HepG2 (cell line): ENCODE measurements around the gene ECHDC1. TPM values are rescaled to one million over a fixed set of nuclear protein-coding genes. Genes with fewer than 3 reads are reported as not detected.
A peak's percentile ranks its signal among the peaks of the same experiment; 100 is the strongest.

Source experiments
- ARID5B ChIP-seq: IDR thresholded peaks from 2 replicates; pipeline ENCODE4 v1.4.0; 2020; ENCODE audit warnings: mild to moderate bottlenecking, missing genetic modification reagents
- DZIP1 ChIP-seq: sonication (generic); formaldehyde crosslinking; IDR thresholded peaks from 2 replicates; pipeline ENCODE4 v1.5.0; 2020; ENCODE audit warnings: mild to moderate bottlenecking, missing genetic modification reagents
- ETS1 ChIP-seq: sonication (generic); formaldehyde crosslinking; IDR thresholded peaks from 2 replicates; pipeline ENCODE4 v1.4.0; 2020; ENCODE audit warnings: missing genetic modification reagents
- HNRNPH1 ChIP-seq: fragments of 200-400 bp; formaldehyde crosslinking; optimal IDR thresholded peaks from 2 replicates; pipeline ENCODE3; 2017; ENCODE audit warnings: mild to moderate bottlenecking, low read depth, low read length
- NFE2 ChIP-seq: sonication (generic); formaldehyde crosslinking; IDR thresholded peaks from 2 replicates; pipeline ENCODE4 v1.4.0; 2020; ENCODE audit warnings: missing genetic modification reagents
- SALL2 ChIP-seq: sonication (generic); formaldehyde crosslinking; IDR thresholded peaks from 2 replicates; pipeline ENCODE4 v1.8.1; 2023; ENCODE audit warnings: mild to moderate bottlenecking, missing genetic modification reagents, inconsistent platforms
- SIX1 ChIP-seq: sonication (generic); formaldehyde crosslinking; IDR thresholded peaks from 2 replicates; pipeline ENCODE4 v1.4.0; 2020; ENCODE audit warnings: missing genetic modification reagents, borderline replicate concordance
- SKI ChIP-seq: fragments of 450-650 bp; IDR thresholded peaks from one replicate; pipeline ENCODE4 v1.6.1; 2018; ENCODE audit warnings: mild to moderate bottlenecking; ENCODE audit not compliant: partially characterized antibody
- SRF ChIP-seq: IDR thresholded peaks from 2 replicates; pipeline ENCODE4 v1.6.1; 2011; ENCODE audit warnings: mild to moderate bottlenecking, low read depth, low read length, moderate library complexity
- TCF7 ChIP-seq: sonication (generic); IDR thresholded peaks from 2 replicates; pipeline ENCODE4 v1.6.1; 2016; ENCODE audit warnings: antibody characterized with exemption, low read depth
- ZKSCAN1 ChIP-seq: fragments of 150-350 bp; IDR thresholded peaks from 2 replicates; pipeline ENCODE4 v1.6.1; 2014; ENCODE audit warnings: low read length
- ZNF619 ChIP-seq: sonication (generic); formaldehyde crosslinking; IDR thresholded peaks from 2 replicates; pipeline ENCODE4 v1.4.0; 2020; ENCODE audit warnings: mild to moderate bottlenecking, missing genetic modification reagents
- ZNF646 ChIP-seq: sonication (generic); formaldehyde crosslinking; IDR thresholded peaks from 2 replicates; pipeline ENCODE4 v1.9.0; 2021; ENCODE audit warnings: mild to moderate bottlenecking, missing genetic modification reagents
- ZSCAN20 ChIP-seq: sonication (generic); formaldehyde crosslinking; IDR thresholded peaks from 2 replicates; pipeline ENCODE4 v1.4.0; 2020; ENCODE audit warnings: missing genetic modification reagents, mild to moderate bottlenecking, borderline replicate concordance
- ZSCAN31 ChIP-seq: sonication (generic); formaldehyde crosslinking; IDR thresholded peaks from 2 replicates; pipeline ENCODE4 v1.5.0; 2020; ENCODE audit warnings: low read depth, mild to moderate bottlenecking, missing genetic modification reagents
- polyA plus RNA-seq, 8 experiments: library from polyadenylated mRNA; depleted of rRNA in 3 of 8; stranded (reverse) in 7 of 8; unstranded in 1 of 8; fragments of >200 nt; fragmentation: Illumina TruSeq in 4 of 8; extraction: Trizol in 4 of 8; gene quantifications; 2 replicates each; pipeline versions ENCODE4 v1.2.1 to v1.2.3, GENCODE V29; 2011 to 2016; ENCODE audit warnings: low read depth in 4 of 8, missing spikeins in 1 of 8, mixed read lengths in 1 of 8; ENCODE audit not compliant: insufficient read depth in 1 of 8
- total RNA-seq, 5 experiments: library from RNA; depleted of rRNA; stranded (reverse); fragments of >200 nt; fragmentation: Illumina TruSeq; extraction: Trizol; gene quantifications; 2 replicates each; pipeline ENCODE4 v1.2.3, GENCODE V29; 2016; ENCODE audit warnings: low read depth in 1 of 5

Gene ECHDC1
- total and polyA plus RNA-seq, 2 of the 13 experiments (the other 11 are each of a cell fraction or from before 2014, with no cell fraction given): 32.8 to 98.1 TPM

- no peak for TF ChIP-seq ZKSCAN1
- TF ChIP-seq SRF: no peak
- TF ChIP-seq ZNF646 (CRISPR knock-in tag): no peak
- no peak for TF ChIP-seq HNRNPH1
- peak; percentile 80 for TF ChIP-seq SKI
- no peak for TF ChIP-seq ZNF619 (CRISPR knock-in tag)
- peak; percentile 2; the same call in 1 of the 2 replicates for TF ChIP-seq TCF7
- TF ChIP-seq SIX1 (CRISPR knock-in tag): peak; percentile 9; the same call in 1 of the 2 replicates
- TF ChIP-seq ARID5B (CRISPR knock-in tag): no peak; the same call in 1 of the 2 replicates
- TF ChIP-seq DZIP1: no peak
- TF ChIP-seq SALL2 (CRISPR knock-in tag): no peak
- TF ChIP-seq ZSCAN20: no peak
- no peak for TF ChIP-seq ZSCAN31 (CRISPR knock-in tag)
- TF ChIP-seq NFE2 (CRISPR knock-in tag): no peak
- TF ChIP-seq ETS1 (CRISPR knock-in tag): no peak
These were observed 77.1 kb downstream of the ECHDC1 start, which contains the start of gene RNF146 (continued) for GRCh38 chr6:127266178-127266891.
